ENCODE results near the gene UCK1. TPM values are rescaled to one million over a fixed set of nuclear protein-coding genes. Genes with fewer than 3 reads are reported as not detected.

Gene UCK1
- total RNA-seq, 2 donors from 2014 or later, result 21.2 to 37.8 TPM

GRCh38 chr9:131485728-131486422 is 45.2 kb downstream of the UCK1 start:
- DNase-seq (ENCODE audit: low spot score), result no peak
- H3K4me1 ChIP-seq, result peaks cover 0 to 38% of the 10 kb centered on the region in 2 donors
- TF ChIP-seq CTCF (IDR thresholded peaks at IDR 0.05), result no peak
- H3K27me3 ChIP-seq, result no peaks in the 10 kb centered on the region
- no peaks in the 10 kb centered on the region for H3K9me3 ChIP-seq
- peaks cover 97% of the 10 kb centered on the region for H3K36me3 ChIP-seq
- H3K27ac ChIP-seq, result peak overlapping the region; percentile 79 to 87
- no peak overlapping the region for H3K4me3 ChIP-seq

- Histone ChIP-seq H3K4me3 (no peak overlapping the region), H3K27me3 (no peaks in the 10 kb centered on the region), H3K36me3 (peaks cover 97% of the 10 kb centered on the region), H3K9me3 (no peaks in the 10 kb centered on the region), H3K27ac (peak overlapping the region; percentile 79 to 87), H3K4me1 (peaks cover 0 to 38% of the 10 kb centered on the region in 2 donors)
- TF ChIP-seq CTCF (IDR thresholded peaks at IDR 0.05), result no peak
- DNase-seq (ENCODE audit: low spot score), result no peak
Measured at GRCh38 chr9:131485206-131485605, 45.9 kb downstream of the UCK1 start.

GRCh38 chr9:131484560-131485185 is 46.4 kb downstream of the UCK1 start:
- no peak for TF ChIP-seq CTCF (IDR thresholded peaks at IDR 0.05)
- Histone ChIP-seq H3K27ac (peak overlapping the region; percentile 79 to 87), H3K4me1 (peaks cover 0 to 38% of the 10 kb centered on the region in 2 donors), H3K36me3 (peaks cover 97% of the 10 kb centered on the region), H3K9me3 (no peaks in the 10 kb centered on the region), H3K4me3 (no peak overlapping the region), H3K27me3 (no peaks in the 10 kb centered on the region)
- DNase-seq (ENCODE audit: low spot score), result no peak

- Histone ChIP-seq H3K27ac (peak overlapping the region; percentile 79 to 87), H3K9me3 (no peaks in the 10 kb centered on the region), H3K4me1 (peaks cover 0 to 38% of the 10 kb centered on the region in 2 donors), H3K36me3 (peaks cover 97% of the 10 kb centered on the region), H3K4me3 (no peak overlapping the region), H3K27me3 (no peaks in the 10 kb centered on the region)
- no peak for DNase-seq (ENCODE audit: low spot score)
- TF ChIP-seq CTCF (IDR thresholded peaks at IDR 0.05), result no peak
Measured at GRCh38 chr9:131484051-131484445, 47.0 kb downstream of the UCK1 start.

GRCh38 chr9:131483319-131484050 is 47.6 kb downstream of the UCK1 start:
- Histone ChIP-seq H3K9me3 (no peaks in the 10 kb centered on the region), H3K27ac (peak overlapping the region; percentile 79 to 87)

More at GRCh38 chr9:131483319-131484050, 47.6 kb downstream of the UCK1 start:
- no peak overlapping the region for H3K4me3 ChIP-seq
- H3K4me1 ChIP-seq, result peaks cover 0 to 38% of the 10 kb centered on the region in 2 donors
- peaks cover 97% of the 10 kb centered on the region for H3K36me3 ChIP-seq
- no peaks in the 10 kb centered on the region for H3K27me3 ChIP-seq
- DNase-seq (ENCODE audit: low spot score), result peak; percentile 75
- TF ChIP-seq CTCF (IDR thresholded peaks at IDR 0.05), result no peak

Data from right atrium auricular region (tissue), 2 donors.